Measurements from ENCODE around the gene RALY. TPM values are rescaled to one million over a fixed set of nuclear protein-coding genes. Genes with fewer than 3 reads are reported as not detected.

RALY gene
- total and polyA plus RNA-seq, 2 of the 4 experiments (the other 2 are of a cell fraction): 46.2 to 115 TPM

DNA sequence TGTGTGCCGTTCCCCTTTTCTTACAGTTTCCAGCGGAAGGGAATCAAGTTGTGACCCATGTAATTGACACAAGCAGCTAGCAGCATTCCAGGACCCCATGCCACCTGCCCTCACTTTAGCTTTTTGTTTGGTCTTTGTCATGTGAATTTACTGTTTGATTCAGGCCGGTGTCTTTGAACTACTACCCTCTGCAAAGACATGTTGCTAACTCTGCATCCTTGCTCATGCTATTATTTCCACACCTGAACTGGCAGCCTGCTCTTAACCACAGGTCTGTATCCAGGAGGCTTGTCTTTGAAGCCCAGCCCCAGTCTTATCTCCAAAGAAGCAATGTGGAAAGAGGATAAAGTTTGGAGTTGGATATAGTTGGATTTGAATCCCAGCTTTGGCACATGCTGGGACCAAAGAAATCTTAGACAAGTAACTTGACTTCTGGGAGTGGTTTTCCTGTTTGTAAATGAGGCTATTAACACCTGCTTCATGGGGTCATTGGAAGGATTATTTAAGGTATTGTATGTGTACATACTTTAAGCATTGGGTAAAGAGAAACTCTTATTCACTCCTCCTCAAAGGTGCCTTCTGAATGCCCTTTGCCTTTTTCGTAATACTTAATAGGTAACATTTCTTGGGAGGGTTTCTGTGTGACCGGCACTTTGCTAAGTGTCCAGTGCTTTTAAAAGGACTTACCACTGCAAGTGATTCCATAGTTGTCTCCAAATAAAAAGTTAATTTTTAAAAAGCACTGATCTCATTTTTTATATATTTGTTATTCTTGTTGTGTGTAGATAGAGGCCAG is 52.4 kb downstream of the RALY start (continued):
- TF ChIP-seq MAZ (IDR thresholded peaks at IDR 0.05; ENCODE audit: borderline replicate concordance, low read depth, low read length): no peak

DNA sequence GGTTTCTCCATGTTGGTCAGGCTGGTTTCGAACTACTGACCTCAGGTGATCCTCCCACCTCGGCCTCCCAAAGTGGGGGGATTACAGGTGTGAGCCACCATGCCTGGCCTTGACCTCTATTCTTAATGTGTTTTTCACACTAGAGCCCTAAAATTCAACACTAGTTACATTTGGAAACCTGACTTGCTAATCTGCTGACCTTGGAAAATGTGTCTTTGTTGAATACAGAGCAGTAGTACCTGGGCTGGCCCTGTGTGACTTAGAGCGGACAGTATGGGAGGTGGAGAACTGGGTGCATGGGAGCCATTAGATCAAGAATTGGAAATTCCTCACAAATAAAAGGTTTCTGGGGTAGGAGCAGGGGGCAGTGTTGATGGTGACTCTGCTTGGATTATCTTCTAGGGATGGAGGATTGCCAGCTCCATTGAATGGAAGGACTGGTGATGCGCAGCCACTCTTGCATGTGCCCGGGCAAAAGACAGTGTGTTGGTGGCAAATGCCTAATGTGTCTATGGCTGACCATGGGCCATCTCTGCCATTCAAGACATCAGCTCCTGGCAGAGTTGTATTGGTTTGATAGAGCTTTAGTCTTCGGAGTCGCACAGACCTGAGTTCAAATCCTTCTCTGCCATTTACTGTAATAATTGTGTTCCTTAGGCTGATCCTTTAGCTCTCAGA is 53.4 kb downstream of the RALY start:
- Histone ChIP-seq H2BK15ac (ENCODE audit: low read depth, low read length) (no peak overlapping the region), H2AK9ac (replicated peaks; ENCODE audit: low read depth, low read length, poor library complexity) (no peak overlapping the region), H2BK20ac (ENCODE audit: low read depth, low read length) (no peak overlapping the region), H3K27me3 (ENCODE audit: control insufficient read depth, insufficient read depth, low read length) (no peaks in the 10 kb centered on the region), H3K9me3 (ENCODE audit: control insufficient read depth, insufficient read depth, low read length) (no peaks in the 10 kb centered on the region), H4K5ac (ENCODE audit: low read depth, low read length) (no peak overlapping the region), H2BK120ac (ENCODE audit: low read depth, low read length) (no peak overlapping the region), H2BK5ac (ENCODE audit: low read depth, low read length, poor library complexity, severe bottlenecking) (no peak overlapping the region), H3K27ac (ENCODE audit: insufficient read depth, low read length) (no peak overlapping the region), H3K4me2 (ENCODE audit: low read depth, low read length) (no peak overlapping the region), H2AK5ac (ENCODE audit: low read depth, low read length) (no peak overlapping the region), H3K4ac (ENCODE audit: low read depth, low read length) (no peak overlapping the region), H3K9ac (ENCODE audit: low read depth, low read length) (no peak overlapping the region), H3K79me1 (ENCODE audit: low read depth in 1 of 2, low read length in 2 of 2) (peaks cover 58 to 93% of the 10 kb centered on the region in 2 experiments), H4K20me1 (ENCODE audit: insufficient read depth, low read length) (peaks cover 92% of the 10 kb centered on the region), H3K4me1 (ENCODE audit: control insufficient read depth, insufficient read depth, low read length) (peaks cover 17% of the 10 kb centered on the region), H3K23ac (ENCODE audit: low read depth, low read length) (no peak overlapping the region), H3K14ac (replicated peaks; ENCODE audit: low read depth, low read length) (no peak overlapping the region), H4K91ac (ENCODE audit: insufficient read depth, low read depth, low read length) (no peak overlapping the region), H3K36me3 (ENCODE audit: control insufficient read depth, insufficient read depth, low read length) (peaks cover 8% of the 10 kb centered on the region; the same call in 1 of the 2 replicates), H3K9me1 (ENCODE audit: insufficient read depth, low read length) (peaks cover 29% of the 10 kb centered on the region), H3K18ac (ENCODE audit: low read depth, low read length) (no peak overlapping the region), H3K56ac (ENCODE audit: extremely low read depth, insufficient read depth, low read length) (no peak overlapping the region), H4K8ac (ENCODE audit: low read depth in 2 of 2, low read length in 2 of 2) (no peak overlapping the region), H2AFZ (replicated peaks; ENCODE audit: low read length, poor library complexity) (no peak overlapping the region), H3K4me3 (ENCODE audit: insufficient read depth, low read depth, low read length) (no peak overlapping the region)
- dilution Hi-C loops (cut with HindIII; ENCODE audit: low sequenced_read_pairs, unreplicated experiment) (no loop called here), intact Hi-C loops (cut with micrococcal nuclease) (no loop called here), in situ Hi-C loops (cut with MboI; ENCODE audit: low sequenced_read_pairs) (no loop called here)
- POLR2A ChIA-PET (ENCODE audit: unreplicated experiment): no interaction called here
- TF ChIP-seq, protein P1, sequence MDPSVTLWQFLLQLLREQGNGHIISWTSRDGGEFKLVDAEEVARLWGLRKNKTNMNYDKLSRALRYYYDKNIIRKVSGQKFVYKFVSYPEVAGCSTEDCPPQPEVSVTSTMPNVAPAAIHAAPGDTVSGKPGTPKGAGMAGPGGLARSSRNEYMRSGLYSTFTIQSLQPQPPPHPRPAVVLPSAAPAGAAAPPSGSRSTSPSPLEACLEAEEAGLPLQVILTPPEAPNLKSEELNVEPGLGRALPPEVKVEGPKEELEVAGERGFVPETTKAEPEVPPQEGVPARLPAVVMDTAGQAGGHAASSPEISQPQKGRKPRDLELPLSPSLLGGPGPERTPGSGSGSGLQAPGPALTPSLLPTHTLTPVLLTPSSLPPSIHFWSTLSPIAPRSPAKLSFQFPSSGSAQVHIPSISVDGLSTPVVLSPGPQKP (IDR thresholded peaks at IDR 0.05; ENCODE audit: borderline replicate concordance, low read depth, low read length): no peak
- 0 out of 2 replicates have a peak, but pooled peaks have one; percentile 19 for TF ChIP-seq MAFK (IDR thresholded peaks at IDR 0.05; ENCODE audit: low read depth, low read length)
- TF ChIP-seq, protein P2, sequence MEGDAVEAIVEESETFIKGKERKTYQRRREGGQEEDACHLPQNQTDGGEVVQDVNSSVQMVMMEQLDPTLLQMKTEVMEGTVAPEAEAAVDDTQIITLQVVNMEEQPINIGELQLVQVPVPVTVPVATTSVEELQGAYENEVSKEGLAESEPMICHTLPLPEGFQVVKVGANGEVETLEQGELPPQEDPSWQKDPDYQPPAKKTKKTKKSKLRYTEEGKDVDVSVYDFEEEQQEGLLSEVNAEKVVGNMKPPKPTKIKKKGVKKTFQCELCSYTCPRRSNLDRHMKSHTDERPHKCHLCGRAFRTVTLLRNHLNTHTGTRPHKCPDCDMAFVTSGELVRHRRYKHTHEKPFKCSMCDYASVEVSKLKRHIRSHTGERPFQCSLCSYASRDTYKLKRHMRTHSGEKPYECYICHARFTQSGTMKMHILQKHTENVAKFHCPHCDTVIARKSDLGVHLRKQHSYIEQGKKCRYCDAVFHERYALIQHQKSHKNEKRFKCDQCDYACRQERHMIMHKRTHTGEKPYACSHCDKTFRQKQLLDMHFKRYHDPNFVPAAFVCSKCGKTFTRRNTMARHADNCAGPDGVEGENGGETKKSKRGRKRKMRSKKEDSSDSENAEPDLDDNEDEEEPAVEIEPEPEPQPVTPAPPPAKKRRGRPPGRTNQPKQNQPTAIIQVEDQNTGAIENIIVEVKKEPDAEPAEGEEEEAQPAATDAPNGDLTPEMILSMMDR (conservative IDR thresholded peaks at IDR 0.05; ENCODE audit: low read depth, low read length): no peak
- no TSS peak for BruUV-seq (replicated peaks)
- CTCF ChIA-PET: no interaction called here
- ATAC-seq (ENCODE audit: low read depth) (no peak), DNase-seq (no peak)
- WGBS, 2 experiments (ENCODE audit: extremely low coverage in 2 of 2, insufficient read length in 1 of 2): 97% methylated on average over 4 of the region's 7 CpGs; no CpG with 5 or more reads in 1 of the 2 experiments

All from IMR-90 (cell line).